Choroid plexus epithelial cell (primary cell): ENCODE data around the gene ARL5C.
"Not testable (repeated sequence)": the region's sequence is repeated elsewhere in the genome, so short reads cannot be mapped to it uniquely, and the experiment has no call there.

Experiments
- DNase-seq: peaks from one replicate; pipeline ENCODE4 v3.0.0-alpha.2; 2010; ENCODE audit warnings: low read depth
- H3K4me3 ChIP-seq: 2 replicates; pipeline ENCODE4 v1.5.1; 2011; ENCODE audit warnings: low read depth, mild to moderate bottlenecking, control low read depth, low read length, moderate library complexity
- TF ChIP-seq, protein P1 (sequence below): conservative IDR thresholded peaks from 2 replicates; pipeline ENCODE4 v1.5.1; 2011; ENCODE audit warnings: low read depth, mild to moderate bottlenecking, control low read depth, inconsistent platforms, low read length, moderate library complexity

Gene ARL5C

GRCh38 chr17:39173526-39174274, 7.7 kb upstream of the ARL5C start:
- H3K4me3 ChIP-seq, result no peak overlapping the region
- no peak for DNase-seq
- TF ChIP-seq, protein P1, sequence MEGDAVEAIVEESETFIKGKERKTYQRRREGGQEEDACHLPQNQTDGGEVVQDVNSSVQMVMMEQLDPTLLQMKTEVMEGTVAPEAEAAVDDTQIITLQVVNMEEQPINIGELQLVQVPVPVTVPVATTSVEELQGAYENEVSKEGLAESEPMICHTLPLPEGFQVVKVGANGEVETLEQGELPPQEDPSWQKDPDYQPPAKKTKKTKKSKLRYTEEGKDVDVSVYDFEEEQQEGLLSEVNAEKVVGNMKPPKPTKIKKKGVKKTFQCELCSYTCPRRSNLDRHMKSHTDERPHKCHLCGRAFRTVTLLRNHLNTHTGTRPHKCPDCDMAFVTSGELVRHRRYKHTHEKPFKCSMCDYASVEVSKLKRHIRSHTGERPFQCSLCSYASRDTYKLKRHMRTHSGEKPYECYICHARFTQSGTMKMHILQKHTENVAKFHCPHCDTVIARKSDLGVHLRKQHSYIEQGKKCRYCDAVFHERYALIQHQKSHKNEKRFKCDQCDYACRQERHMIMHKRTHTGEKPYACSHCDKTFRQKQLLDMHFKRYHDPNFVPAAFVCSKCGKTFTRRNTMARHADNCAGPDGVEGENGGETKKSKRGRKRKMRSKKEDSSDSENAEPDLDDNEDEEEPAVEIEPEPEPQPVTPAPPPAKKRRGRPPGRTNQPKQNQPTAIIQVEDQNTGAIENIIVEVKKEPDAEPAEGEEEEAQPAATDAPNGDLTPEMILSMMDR, result no peak

- no peak for DNase-seq
- TF ChIP-seq, protein P1, result no peak
- no peak overlapping the region for H3K4me3 ChIP-seq
Observed at GRCh38 chr17:39173080-39173479, 7.1 kb upstream of the ARL5C start.

DNA sequence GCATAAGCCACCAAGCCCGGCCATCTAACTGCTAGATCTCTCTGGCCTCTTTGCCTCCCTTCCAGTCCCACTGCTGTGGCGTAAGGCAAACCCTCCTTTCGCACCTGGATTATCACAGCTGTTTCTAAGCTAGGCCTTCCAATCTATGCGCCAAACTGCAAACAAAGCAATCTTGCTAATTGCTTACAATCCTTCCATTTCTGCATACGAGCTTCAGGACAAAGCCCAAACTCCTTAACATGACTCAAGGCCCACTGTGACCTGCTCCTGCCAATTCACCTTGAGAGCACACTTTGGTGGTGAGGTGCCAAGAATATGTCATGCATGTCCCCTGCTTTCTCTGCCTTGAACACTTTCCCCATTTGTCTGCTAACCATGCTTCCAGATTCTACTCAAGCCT, 6.0 kb upstream of the ARL5C start:
- DNase-seq, result no peak
- TF ChIP-seq, protein P1, result no peak
- no peak overlapping the region for H3K4me3 ChIP-seq

GRCh38 chr17:39170558-39170957, 4.6 kb upstream of the ARL5C start:
- no peak for DNase-seq
- no peak overlapping the region for H3K4me3 ChIP-seq
- TF ChIP-seq, protein P1, result no peak

GRCh38 chr17:39170109-39170508, 4.1 kb upstream of the ARL5C start:
- no peak for DNase-seq
- no peak overlapping the region for H3K4me3 ChIP-seq
- TF ChIP-seq, protein P1, result no peak

DNA sequence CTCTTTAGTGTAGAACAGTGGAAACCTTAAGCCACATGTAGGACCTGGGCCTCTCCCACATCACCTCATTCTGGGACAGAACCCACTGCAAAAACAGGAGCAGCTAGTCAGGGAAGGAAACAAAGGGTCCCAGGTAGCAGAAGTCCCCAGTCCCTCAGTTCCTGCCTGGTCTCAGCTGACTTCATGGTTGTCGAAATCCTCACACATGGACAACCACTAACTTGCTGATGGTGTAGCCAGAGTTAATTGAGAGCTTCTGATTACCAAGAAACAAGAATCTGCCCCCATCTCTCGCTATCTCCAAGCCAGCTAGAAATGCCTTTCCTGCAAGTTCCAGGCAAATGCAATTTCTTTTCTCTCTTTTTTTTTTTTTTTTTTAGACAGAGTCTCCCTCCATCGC, 3.6 kb upstream of the ARL5C start:
- no peak for DNase-seq
- TF ChIP-seq, protein P1, result no peak
- H3K4me3 ChIP-seq, result no peak overlapping the region

DNA sequence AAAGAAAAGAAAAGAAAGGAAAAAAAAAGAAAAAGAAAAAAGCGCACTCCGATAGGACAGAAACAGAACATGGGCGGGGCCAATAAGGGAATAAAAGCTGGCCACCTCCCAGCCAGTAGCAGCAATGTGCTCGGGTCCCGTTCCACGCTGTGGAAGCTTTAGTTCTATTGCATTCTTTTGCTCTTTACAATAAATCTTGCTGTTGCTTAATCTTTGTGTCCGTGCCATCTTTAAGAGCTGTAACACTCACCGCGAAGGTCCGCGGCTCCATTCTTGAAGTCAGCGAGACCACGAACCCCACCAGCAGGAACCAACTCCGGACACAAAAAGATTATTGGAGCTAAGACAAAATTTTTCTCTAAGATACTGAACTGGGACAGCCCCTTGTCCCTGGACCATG, 3.1 kb upstream of the ARL5C start:
- no peak for DNase-seq
- TF ChIP-seq, protein P1, result no peak
- no peak overlapping the region for H3K4me3 ChIP-seq

GRCh38 chr17:39168503-39168902, 2.5 kb upstream of the ARL5C start:
- not testable (repeated sequence) for H3K4me3 ChIP-seq, DNase-seq
